GM23338 (cell line): ENCODE data around the gene ZNF511.

Experiments
- CTCF ChIP-seq, 2 experiments: fragments of 200-600 bp in 1 of 2; sonication (generic) in 1 of 2; conservative IDR thresholded peaks; 2 replicates each; pipeline versions ENCODE4 v1.5.1 to v1.6.1; 2016 to 2017; ENCODE audit warnings: antibody characterized with exemption in 2 of 2, low read depth in 2 of 2, mild to moderate bottlenecking in 2 of 2, moderate library complexity in 1 of 2
- ETS1 ChIP-seq: IDR thresholded peaks from 2 replicates; pipeline ENCODE4 v1.6.1; 2016; ENCODE audit warnings: antibody characterized with exemption
- EZH2 ChIP-seq: fragments of 200-600 bp; sonication (generic); IDR thresholded peaks from one replicate; pipeline ENCODE4 v1.8.0; 2017; ENCODE audit warnings: antibody characterized with exemption, mild to moderate bottlenecking, low read depth; ENCODE audit not compliant: unreplicated experiment
- EZH2phosphoT487 ChIP-seq: fragments of 200-600 bp; sonication (generic); IDR thresholded peaks from one replicate; pipeline ENCODE4 v1.8.1; 2018; ENCODE audit warnings: antibody characterized with exemption; ENCODE audit not compliant: unreplicated experiment
- POLR2AphosphoS5 ChIP-seq: IDR thresholded peaks from 2 replicates; pipeline ENCODE4 v1.6.1; 2016; ENCODE audit warnings: antibody characterized with exemption, low read depth
- REST ChIP-seq: IDR thresholded peaks from one replicate; pipeline ENCODE4 v1.6.1; 2018; ENCODE audit warnings: antibody characterized with exemption; ENCODE audit not compliant: unreplicated experiment
- ZNF114 ChIP-seq: fragments of 250-450 bp; sonication (Bioruptor Pico); IDR thresholded peaks from 2 replicates; pipeline ENCODE4 v1.5.0; 2020; ENCODE audit warnings: mild to moderate bottlenecking, moderate library complexity
- ZNF462 ChIP-seq: fragments of 250-450 bp; sonication (Bioruptor Pico); IDR thresholded peaks from 2 replicates; pipeline ENCODE4 v1.5.0; 2020; ENCODE audit warnings: mild to moderate bottlenecking, moderate library complexity

GRCh38 chr10:133310399-133310755 lies 1.7 kb downstream of the ZNF511 start:
- no peak for TF ChIP-seq CTCF (conservative IDR thresholded peaks at IDR 0.05; ENCODE audit: low read depth in 2 of 2)
- no peak for TF ChIP-seq EZH2
- no peak for TF ChIP-seq REST
- no peak for TF ChIP-seq ETS1
- no peak for TF ChIP-seq POLR2AphosphoS5
- no peak for TF ChIP-seq ZNF462 (CRISPR knock-in tag)
- TF ChIP-seq EZH2phosphoT487 = no peak
- no peak for TF ChIP-seq ZNF114
